GM21619 (cell line): ENCODE measurements around the gene AANAT.

Source experiments
- ATAC-seq: cut with Tn5 transposase; IDR thresholded peaks from one replicate; pipeline ENCODE4 v1.9.1; 2021; ENCODE audit not compliant: unreplicated experiment

Gene AANAT

DNA sequence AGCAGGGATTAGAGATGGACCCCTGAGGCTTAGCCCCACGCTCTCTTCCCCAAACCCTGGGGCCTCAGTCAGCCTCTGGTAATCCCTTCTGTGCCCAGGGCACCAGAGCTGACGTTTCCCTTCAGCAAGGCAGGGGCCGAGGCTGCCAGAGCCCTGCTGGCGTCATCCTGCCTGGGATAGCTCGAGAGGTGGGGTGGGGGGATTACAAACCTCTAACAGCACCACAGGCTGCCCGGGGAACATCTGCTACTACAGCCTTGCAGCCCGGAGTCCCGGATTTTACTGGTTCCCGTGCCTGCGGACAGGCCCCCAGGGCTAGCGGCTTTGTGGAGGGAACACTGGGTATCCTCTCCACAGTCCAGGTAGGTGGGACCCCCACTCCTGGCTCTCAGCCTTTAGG is at the start of gene AANAT:
AANAT (plus strand) TSS at position 238 of the 400 bp plus-strand sequence. CDS start 1,144 bp downstream, outside the sequence.
- ATAC-seq, result no peak

DNA sequence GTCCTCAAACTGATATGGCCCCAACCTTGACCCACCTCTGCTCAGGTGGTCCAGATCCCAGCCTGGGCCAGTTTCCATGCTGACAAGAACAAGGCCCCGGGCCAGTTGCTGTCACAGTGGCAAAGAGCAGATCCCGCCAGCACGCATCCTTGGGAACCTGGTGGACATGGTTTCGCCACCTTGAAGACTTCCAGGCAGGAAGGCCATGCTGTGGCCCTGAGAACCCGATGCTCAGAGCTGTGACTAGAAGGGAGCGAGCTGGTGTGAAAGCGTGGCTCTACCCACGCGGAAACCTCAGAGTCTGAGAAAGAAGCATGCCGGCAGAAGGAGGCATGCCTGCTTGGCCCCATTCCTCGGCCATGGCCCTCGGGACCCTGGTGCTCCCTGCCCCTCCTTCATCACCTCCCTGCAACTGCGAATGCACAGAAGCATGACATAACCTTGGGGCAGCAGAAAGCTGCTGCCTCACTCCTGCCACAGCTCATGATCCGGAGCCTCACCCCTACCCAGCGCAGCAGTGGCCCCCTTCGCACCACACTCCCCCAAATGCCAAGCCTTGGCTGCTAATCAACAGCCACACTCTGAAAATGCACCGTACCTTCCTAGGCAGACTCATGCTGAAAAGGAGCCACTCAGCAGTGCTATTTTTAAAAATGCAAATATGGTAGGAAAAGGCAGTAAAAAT is 47.7 kb upstream of the AANAT start:
- no peak for ATAC-seq

GRCh38 chr17:76420356-76421043 is 46.9 kb upstream of the AANAT start:
- no peak for ATAC-seq

- ATAC-seq, result no peak
Measured at GRCh38 chr17:76421044-76421407, 46.4 kb upstream of the AANAT start.

DNA sequence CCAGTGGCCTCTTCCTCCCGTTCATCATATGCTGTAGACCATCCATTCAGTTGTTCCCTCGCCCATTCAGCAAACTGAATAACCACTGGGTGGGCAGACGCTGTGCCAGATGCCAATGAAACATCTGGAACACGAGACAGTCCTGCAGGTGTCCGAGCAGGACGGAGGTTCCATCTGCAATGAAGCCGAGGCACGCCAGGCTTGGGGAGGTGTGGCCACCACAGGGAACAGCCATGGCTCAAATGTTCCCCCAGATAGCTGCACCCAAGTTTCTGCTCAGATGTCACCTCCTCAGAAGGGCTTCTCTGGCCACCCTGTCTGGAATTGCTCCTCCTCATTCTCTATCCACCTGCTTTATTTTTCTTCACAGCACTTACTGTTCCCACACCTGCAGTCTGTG is 45.0 kb upstream of the AANAT start:
- ATAC-seq, result no peak

- no peak for ATAC-seq
Measured at GRCh38 chr17:76422860-76423259, 44.5 kb upstream of the AANAT start.

DNA sequence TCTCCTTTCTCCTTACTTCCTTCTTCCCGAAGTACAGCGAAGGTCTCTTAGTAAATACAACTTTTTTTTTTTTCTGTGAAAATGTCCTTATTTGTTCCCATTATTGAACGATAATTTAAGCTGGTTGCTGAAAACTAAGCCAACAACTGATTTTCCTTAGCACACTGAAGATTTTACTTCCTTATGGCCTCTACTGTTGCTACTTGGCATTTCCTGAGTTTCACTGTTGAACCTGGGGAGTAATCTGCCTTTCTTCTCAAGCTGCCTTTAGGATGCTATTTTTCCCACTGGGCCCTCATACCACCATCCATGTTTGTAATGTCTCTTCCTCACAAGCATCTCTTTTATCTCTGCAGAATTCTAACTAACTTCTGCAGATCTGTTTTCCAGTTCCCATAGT is 40.5 kb upstream of the AANAT start:
- no peak for ATAC-seq

- no peak for ATAC-seq
Measured at GRCh38 chr17:76427501-76428231, 39.7 kb upstream of the AANAT start.

- no peak for ATAC-seq
Measured at GRCh38 chr17:76428511-76428910, 38.9 kb upstream of the AANAT start.

DNA sequence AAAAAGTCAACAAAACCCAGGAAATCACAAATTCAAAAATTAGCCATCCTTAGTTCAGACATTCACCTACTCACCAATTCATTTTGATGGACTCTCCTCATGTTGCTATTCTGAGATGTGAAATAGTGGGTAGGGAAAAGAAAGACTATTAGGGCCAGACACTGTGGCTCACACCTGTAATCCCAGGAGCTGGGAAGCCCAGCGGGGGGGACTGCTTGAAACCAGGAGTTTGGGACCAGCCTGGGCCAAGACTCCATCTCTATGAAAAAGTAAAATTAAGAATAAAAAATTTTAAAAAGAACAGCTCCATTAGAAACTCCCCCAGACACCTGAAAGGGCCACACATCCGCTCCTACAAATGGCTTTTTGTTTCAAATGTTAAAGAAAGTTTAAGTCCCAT is 35.9 kb upstream of the AANAT start:
- no peak for ATAC-seq

DNA sequence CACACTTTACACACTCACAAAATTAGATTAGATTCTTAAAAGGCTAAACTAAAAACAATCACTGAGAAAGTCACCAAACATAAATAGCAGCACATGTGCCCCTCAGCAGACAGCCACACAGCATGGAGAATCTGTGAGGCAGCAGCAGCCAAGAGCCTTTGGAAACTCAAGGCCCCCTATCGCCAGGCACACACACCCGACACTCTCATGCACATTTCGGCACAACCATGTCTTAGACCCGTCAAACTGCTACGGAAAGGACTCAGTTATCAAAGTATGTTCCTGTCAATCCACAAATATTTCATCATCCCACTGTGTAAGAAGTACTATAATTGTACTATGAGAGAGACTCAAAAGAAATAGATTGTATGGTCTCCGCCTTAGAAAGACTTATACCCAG is 35.4 kb upstream of the AANAT start:
- no peak for ATAC-seq

GRCh38 chr17:76432712-76433336 is 34.6 kb upstream of the AANAT start:
- no peak for ATAC-seq

GRCh38 chr17:76433693-76434092 is 33.7 kb upstream of the AANAT start:
- ATAC-seq, result no peak

GRCh38 chr17:76434870-76435269 is 32.5 kb upstream of the AANAT start:
- ATAC-seq, result no peak

DNA sequence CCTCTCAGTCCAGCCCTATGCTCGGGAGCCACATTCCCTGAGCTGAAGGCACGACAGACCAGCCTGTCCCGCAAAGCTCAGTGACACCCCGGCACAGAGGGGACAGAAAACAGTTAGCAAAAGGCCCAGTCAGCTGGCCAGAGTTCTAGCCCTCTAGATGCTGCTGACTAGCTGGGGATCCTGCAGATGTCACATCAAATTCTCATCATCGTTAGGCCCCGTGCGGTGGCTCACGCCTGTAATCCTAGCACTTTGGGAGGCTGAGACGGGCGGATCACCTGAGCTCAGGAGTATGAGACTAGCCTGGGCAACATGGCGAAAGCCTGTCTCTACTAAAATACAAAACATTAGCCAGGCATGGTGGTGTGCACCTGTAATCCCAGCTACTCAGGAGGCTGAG is 31.7 kb upstream of the AANAT start:
- ATAC-seq, result no peak

- no peak for ATAC-seq
Measured at GRCh38 chr17:76437467-76438402, 29.7 kb upstream of the AANAT start.

DNA sequence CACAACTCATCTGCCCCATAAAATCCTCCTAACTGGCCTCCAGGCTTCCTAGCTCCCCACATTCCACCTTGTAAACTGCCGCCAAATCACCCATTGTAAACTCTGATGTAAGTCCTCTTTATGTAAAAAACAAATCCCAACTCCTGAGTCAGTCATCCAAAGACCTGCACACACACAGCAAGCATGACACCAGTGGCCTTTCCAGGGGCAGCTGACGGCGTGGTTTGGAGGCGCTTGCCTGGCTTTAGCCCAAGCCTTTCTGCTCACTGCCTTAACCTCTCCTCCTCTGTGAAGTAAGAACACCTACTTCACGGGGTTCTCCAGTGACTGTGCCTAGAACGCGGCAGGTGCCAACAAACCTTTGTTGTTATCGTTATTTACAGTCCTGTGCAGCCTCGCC is 28.5 kb upstream of the AANAT start:
- ATAC-seq, result no peak

DNA sequence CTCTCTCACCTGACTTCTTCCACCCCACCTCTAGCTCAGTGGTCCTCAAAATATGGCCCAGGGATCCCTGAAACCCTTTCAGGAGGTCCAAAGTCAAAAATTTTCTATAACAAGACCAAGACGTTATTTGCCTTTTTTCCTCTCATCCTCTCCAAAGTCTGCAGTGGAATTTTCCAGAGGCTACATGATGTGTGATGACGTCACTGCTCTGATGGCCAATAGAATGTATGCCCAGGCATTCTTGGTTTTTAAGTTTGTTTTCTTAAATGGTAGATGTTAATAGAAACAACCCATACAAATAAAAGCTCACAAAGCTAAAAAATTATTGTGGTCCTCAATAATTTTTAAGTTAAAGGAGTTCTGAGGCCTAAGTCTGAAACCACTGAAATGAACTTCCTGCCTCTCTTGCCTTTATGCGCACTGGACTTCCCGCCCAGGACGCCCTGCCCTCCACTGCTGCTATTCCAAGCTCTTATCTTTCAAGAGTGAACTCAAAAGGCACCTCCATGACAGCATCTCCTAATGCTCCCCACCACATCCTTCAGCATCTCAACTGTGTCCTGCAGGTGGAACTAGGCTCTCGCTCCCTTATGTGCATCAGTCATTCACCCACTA is 28.0 kb upstream of the AANAT start:
- ATAC-seq, result no peak

GRCh38 chr17:76440751-76441362 is 26.5 kb upstream of the AANAT start:
- ATAC-seq, result no peak
